Suppressor macrophage treated with lipopolysaccharide for 1 hour (primary cell): ENCODE data around the gene GYPA.
A peak's percentile ranks its signal among the peaks of the same experiment; 100 is the strongest.
"Not testable (repeated sequence)": the region's sequence is repeated elsewhere in the genome, so short reads cannot be mapped to it uniquely, and the experiment has no call there.

Experiments used
- DNase-seq, 3 donors: peaks; one replicate each; pipeline ENCODE4 v3.0.0-alpha.2; 2020 to 2022

Gene GYPA

DNA sequence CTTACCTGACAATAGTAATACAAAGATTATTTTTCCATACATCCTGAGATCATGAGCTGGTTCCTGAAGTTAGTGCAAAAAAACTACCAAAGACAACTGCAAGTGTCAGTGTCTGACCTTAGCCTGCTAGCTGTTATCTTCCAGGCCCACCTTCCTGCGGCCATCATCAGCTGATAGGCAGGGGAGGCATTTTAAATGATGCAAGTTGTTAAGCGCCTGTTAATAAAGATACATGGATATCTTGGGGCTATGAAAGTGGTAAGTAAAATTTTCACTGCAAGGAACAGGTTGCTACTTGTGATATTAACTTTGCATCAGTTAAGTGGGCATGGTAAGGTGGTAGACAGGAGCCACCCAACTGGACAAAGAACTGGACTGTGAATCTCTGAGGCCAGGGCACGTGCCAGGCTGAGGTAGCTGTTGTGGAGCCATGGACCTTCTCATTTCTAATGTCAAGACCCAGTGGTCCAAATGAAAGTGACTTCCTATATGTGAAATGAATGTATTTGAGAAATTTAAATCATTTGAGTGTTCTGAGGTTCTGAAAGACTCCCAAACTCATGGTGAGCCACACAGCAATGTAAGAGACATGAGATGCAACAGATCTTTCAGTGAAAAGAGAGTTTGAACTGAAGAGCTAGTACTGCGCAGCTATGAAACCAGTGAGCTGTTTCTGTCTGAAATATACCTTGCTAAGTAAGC, at the start of gene GYPA:
GYPA (minus strand) TSS at position 125 of the 702 bp plus-strand sequence; CDS start at position 42, 83 bp downstream.
- DNase-seq, result not testable (repeated sequence)

DNA sequence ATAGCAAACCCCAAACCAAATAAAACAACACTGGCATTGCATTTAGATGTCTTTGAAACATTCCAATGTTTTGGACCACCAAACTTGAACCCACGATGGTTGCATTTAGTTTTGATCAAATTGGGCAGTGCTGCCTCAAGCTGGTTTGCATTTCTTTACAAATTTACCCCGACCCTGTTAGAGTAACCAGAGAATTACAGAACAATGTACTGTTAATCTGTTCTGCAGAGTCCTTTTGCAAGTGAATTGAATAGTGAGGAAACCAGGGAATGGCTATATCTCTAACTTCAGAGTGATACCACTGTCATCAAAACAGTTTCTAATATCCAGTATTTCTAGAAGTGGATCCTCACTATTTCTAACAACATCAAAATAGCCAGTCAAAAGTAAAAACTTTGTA, 49.5 kb upstream of the GYPA start:
- DNase-seq, result no peak

DNA sequence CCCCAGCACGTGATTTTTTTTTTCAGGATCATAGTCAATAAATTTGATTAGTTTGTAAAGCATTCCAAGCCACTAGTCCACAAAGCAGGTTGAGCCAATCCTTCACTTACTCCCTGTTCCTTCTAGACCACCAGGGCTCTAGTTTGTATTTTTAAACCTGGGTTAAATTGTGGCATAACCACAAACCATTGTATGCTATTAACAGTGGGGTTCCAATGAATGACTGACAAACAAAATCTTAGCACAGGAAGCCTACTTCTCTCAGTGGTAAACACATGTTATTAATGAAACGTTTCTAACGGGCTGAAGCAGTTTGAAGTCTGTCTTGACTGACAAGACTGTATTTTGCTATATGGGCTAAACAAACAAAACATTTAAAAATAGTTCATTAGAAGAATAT, 48.6 kb upstream of the GYPA start:
- DNase-seq, result no peak

DNA sequence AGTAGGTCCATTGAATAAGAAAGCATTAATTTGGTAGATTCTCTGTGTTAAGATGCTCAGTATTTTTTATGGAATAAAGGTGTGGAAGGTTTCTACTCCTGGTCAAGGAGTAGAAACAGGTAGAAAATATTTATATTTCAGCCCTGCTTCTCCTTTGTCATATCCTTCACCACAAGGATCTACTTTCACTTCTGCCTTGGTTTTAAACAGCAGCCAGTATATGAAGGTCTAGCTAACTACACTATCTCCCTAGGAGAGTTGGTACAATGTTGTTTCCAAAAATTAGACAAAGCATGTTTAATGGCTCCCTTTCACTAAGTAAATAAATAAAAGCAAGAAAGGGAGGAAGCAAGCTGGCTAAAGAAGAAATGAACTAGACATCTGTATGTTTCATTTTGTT, 44.6 kb upstream of the GYPA start:
- DNase-seq, result no peak

GRCh38 chr4:144183165-144183564, 42.6 kb upstream of the GYPA start:
- no peak for DNase-seq

GRCh38 chr4:144181391-144181790, 40.9 kb upstream of the GYPA start:
- DNase-seq, result no peak

- no peak for DNase-seq
Observed at GRCh38 chr4:144179152-144179739, 38.7 kb upstream of the GYPA start.

GRCh38 chr4:144178414-144178813, 37.9 kb upstream of the GYPA start:
- no peak for DNase-seq

DNA sequence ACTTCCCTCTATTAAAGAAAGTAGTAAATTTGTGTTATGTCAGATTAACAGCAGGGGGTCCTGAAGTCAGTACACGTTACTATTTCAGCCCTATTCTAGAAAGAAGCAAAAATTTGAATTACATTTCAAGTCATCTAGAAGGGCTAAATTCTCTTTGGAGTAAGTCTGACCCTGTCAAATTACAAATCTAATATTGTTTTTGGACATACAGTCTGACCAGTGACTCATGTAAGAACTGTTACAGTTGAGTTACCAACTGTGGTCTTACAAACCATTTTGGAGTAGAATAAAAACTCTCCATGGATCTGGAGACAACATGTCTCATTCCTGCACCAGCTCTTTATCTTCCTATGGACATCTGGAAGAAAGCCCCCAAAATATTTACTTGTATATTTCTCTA, 36.0 kb upstream of the GYPA start:
- no peak for DNase-seq

DNA sequence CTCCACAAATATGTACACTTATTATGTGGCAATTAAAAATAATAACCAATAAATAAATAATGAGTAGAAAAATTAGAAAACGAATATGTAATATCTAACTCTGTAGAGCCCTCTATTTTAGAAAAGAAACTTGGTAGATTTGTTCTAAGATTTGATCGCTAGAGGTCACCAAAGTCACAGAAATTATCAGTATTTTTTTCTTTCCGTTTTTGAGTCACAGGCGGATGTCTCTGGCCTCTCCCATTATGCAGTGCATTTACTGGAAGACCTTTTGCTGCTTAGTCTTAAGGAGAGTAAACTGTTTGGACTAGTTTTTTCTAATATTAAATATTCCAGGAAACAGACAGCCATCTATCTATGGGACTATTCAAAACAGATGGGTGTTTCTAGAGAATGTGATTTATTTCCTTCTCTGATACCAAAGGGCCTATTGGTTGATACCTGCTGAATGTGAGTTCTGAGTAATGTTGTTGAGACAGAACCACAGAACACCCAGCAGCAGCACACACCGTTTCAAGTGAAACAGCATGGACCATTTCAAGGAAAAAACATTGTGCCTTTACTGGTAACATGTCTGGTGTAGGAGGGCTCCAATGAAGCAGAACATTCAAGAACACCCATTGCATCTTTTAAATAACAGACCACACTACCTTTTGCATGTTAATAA, 34.0 kb upstream of the GYPA start:
- DNase-seq, result peak; percentile 54 to 82 (median 80)

- DNase-seq, result no peak
Observed at GRCh38 chr4:144171697-144172096, 31.2 kb upstream of the GYPA start.

DNA sequence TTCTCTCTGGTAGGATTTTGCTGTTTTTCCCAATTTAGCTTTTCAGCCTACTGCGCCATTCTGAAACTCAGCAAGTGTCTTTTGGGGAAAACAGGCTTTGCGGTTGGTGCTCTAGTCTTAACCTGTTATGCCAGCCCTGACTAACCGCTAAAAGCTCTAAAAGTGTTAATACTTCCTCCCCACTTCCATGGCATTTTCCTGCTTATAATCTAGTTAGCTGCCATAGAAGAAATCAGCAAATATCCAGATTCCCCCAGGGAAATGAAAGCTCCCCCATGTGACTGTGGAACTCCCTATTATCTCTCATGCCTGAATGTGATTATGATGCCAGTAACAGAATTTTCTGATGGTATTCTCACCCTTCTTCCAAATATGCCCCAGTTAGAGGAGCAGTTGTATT, 28.7 kb upstream of the GYPA start:
- no peak for DNase-seq

DNA sequence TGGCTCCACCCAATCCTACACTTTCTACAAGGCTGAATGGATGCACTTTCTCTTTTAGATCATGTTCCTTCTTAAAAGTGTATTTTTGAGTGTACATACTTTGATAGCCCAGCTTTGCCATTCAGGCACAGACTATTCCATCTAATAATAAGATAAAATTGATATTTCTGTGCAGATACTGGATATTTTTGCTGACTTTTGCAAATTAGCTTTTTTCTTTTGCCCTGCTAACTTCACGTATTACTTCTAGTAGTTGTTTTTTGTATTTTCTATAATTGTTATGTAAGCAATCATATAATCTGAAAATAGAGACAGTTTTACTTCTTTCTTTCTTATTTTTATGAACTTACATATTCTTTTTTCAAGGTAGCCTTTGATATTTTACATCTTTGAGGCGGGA, 13.5 kb upstream of the GYPA start:
- no peak for DNase-seq

DNA sequence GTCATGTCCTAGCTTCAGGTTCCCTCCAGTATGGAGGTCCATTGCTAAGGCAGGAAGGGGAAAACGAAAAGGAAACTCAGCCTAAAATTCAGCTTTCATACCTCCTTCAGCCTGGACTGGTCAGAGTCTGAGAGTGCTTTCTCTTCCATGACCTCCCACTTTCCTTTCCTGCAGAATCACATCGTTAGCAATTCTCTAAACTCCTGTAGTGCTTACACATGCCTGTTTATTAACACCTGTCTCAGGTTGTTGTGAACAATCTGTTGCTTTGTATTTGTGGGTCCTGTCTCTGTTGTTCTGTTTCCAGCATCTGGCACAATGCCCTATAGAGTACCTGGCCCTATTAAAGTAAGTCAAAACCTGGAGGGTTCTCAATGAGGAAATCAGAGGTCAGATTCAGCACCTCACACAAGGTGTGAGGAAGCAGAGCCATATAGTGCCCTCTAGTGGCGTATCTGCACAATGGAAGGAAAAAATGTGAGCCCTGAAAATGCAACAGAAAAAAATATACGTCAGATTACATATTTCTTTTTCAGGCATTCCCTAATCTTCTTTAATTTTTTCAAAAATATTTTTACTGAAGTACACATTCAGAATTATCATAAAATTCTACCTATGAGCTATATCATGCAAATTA, 2.3 kb upstream of the GYPA start:
- DNase-seq, result peak in 2 of 3 donors; percentile 22 to 38

- no peak for DNase-seq
Observed at GRCh38 chr4:144141493-144141892, 975 bp upstream of the GYPA start.

DNA sequence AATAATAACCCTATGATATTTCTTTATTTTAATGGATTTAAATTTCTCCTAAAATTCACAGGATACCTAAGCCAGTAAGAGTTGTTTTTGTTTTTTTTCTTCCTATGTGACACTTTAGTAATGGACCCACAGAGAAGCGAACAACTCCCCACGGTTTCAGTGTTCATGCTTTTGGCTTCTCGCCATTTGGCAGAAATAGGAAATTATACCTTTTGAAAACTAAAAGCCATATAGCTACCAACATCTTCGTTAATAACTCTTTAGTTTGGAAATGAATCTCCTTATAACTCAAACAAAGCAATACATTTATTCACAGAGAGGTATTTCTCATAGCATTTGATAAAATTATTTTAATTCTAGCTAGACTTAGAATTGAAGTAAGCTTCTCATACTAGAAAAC, 527 bp downstream of the GYPA start:
- not testable (repeated sequence) for DNase-seq

DNA sequence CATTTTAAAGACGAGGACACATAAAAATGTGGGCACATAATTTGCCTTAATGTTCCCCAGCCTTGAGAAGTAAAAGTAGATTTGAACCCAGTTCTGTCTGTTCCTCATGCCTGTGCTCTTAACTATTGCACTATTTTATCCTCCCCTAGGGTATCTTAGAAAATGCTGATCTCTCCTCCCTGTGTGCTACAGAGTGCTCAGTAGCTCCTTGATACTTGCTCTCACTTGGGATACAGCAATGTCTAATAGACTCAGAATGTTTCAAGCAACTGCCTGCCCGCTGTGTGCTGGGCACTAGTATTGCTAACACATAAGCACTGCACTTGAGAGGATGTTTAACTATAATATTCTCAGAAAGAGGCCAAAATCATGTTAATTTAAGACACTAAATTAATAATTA, 971 bp downstream of the GYPA start:
- DNase-seq, result not testable (repeated sequence)

GRCh38 chr4:144138239-144138638, 2.3 kb downstream of the GYPA start:
- DNase-seq, result not testable (repeated sequence)

GRCh38 chr4:144137137-144137931, 3.2 kb downstream of the GYPA start:
- DNase-seq, result not testable (repeated sequence)

- not testable (repeated sequence) for DNase-seq
Observed at GRCh38 chr4:144136189-144136588, 4.3 kb downstream of the GYPA start.

DNA sequence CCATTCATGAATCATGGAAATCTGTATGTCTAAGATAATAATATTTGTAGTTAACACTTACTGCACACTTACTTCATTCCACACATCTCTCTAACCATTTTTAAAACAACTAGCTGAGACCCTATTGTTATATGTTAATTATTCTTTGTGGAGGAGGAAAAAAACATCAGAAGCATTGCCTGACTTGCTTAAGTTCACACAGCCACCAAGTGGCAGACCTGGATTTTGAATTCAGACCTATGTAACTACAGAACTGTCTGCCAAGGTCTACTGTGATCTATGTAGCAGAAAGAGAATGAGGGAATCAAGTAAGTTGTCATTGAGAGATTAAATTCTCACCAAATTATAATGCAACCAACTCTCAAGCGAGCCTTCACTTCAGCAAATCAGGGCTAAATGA, 10.4 kb downstream of the GYPA start:
- not testable (repeated sequence) for DNase-seq

GRCh38 chr4:144129336-144129875, 11.1 kb downstream of the GYPA start:
- not testable (repeated sequence) for DNase-seq
